WTC11 (cell line): ENCODE measurements around the gene EPHA4.

Source experiments
- ATF2 ChIP-seq: sonication (generic); formaldehyde crosslinking; IDR thresholded peaks from 2 replicates; pipeline ENCODE4 v1.8.1; 2022; ENCODE audit warnings: low read depth, missing genetic modification reagents, borderline replicate concordance
- ATF3 ChIP-seq: sonication (generic); formaldehyde crosslinking; conservative IDR thresholded peaks from 2 replicates; pipeline ENCODE4 v1.8.1; 2022; ENCODE audit warnings: mild to moderate bottlenecking, missing genetic modification reagents
- CTCF ChIP-seq: fragments of 200-600 bp; IDR thresholded peaks from 2 replicates; pipeline ENCODE4 v1.8.0; 2022; ENCODE audit warnings: antibody characterized with exemption
- E2F5 ChIP-seq: sonication (generic); formaldehyde crosslinking; IDR thresholded peaks from 2 replicates; pipeline ENCODE4 v1.8.1; 2022; ENCODE audit warnings: mild to moderate bottlenecking, moderate library complexity, missing genetic modification reagents
- ELF4 ChIP-seq: sonication (generic); formaldehyde crosslinking; IDR thresholded peaks from 2 replicates; pipeline ENCODE4 v1.8.1; 2022; ENCODE audit warnings: low read depth, mild to moderate bottlenecking, moderate library complexity, missing genetic modification reagents
- MAX ChIP-seq: sonication (generic); formaldehyde crosslinking; IDR thresholded peaks from 2 replicates; pipeline ENCODE4 v1.8.0; 2022; ENCODE audit warnings: mild to moderate bottlenecking, missing genetic modification reagents
- SMAD4 ChIP-seq: sonication (generic); formaldehyde crosslinking; IDR thresholded peaks from 2 replicates; pipeline ENCODE4 v1.8.0; 2022; ENCODE audit warnings: mild to moderate bottlenecking, missing genetic modification reagents
- ZBTB21 ChIP-seq: sonication (generic); formaldehyde crosslinking; IDR thresholded peaks from 2 replicates; pipeline ENCODE4 v1.8.1; 2023; ENCODE audit warnings: mild to moderate bottlenecking, missing genetic modification reagents, borderline replicate concordance
- ZNF416 ChIP-seq: fragments of 250-450 bp; sonication (Bioruptor Pico); IDR thresholded peaks from 2 replicates; pipeline ENCODE4 v1.9.0; 2021; ENCODE audit warnings: mild to moderate bottlenecking, inconsistent platforms
- ZNF423 ChIP-seq: fragments of 250-450 bp; sonication (Bioruptor Pico); IDR thresholded peaks from 2 replicates; pipeline ENCODE4 v2.1.2; 2022; ENCODE audit warnings: mild to moderate bottlenecking, moderate library complexity
- ZNF671 ChIP-seq: fragments of 250-450 bp; sonication (Bioruptor Pico); IDR thresholded peaks from 2 replicates; pipeline ENCODE4 v1.8.0; 2021; ENCODE audit warnings: mild to moderate bottlenecking

- TF ChIP-seq CTCF (no peak), ZNF423 (CRISPR knock-in tag) (no peak), ATF2 (CRISPR knock-in tag) (no peak), ATF3 (CRISPR knock-in tag) (no peak), ZNF671 (CRISPR knock-in tag) (no peak), ZBTB21 (CRISPR knock-in tag) (no peak), MAX (no peak), SMAD4 (CRISPR knock-in tag) (no peak), E2F5 (CRISPR knock-in tag) (no peak), ELF4 (CRISPR knock-in tag) (no peak), ZNF416 (no peak)
These were observed 12.1 kb downstream of the EPHA4 start for GRCh38 chr2:221559991-221560390.
